OCI-LY1 (cell line): ENCODE measurements around the gene CPSF7.

ENCODE experiments used
- EZH2 ChIP-seq: fragments of 200-600 bp; sonication (generic), shearing (Covaris generic); IDR thresholded peaks from 2 replicates; pipeline ENCODE4 v1.8.0; 2017; ENCODE audit warnings: borderline replicate concordance, mixed run types, mild to moderate bottlenecking, antibody characterized with exemption, low read length, moderate library complexity, mixed read lengths
- TF ChIP-seq, protein P1 (sequence below): fragments of 200-600 bp; sonication (generic), shearing (Covaris generic); IDR thresholded peaks from 2 replicates; pipeline ENCODE4 v1.5.1; 2017; ENCODE audit warnings: mild to moderate bottlenecking, antibody characterized with exemption, low read length, moderate library complexity, mixed read lengths

DNA sequence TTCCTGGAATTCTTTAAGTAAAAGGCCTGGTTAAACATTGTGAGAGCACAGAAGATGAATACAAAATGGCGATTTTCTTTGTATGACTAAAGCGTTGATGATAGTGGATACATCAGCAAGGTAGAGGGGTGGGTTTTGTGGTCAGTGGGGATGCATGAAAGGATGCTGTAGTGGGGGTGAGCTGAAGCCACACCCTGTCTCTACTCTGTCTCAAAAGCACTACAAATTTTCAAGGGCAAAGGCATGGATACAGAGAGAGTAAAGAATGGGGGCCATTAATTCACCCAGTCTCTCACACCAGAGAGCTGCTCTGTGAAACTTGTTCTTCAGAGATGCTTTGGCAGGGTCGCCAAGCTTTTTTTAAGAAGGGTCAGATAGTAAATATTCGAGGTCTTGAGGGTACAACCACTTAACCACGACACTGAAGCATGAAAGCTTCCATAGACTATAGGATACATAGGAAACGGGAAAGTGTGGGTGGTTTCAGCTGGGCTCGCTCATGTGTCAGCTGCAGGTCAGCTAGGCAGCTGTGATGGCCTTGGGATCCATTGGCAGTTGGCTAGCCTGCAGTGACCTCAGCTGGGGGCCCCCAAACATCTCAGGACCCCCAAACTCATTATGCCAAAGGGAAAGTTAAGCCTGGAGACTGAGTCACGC, 59.3 kb downstream of the CPSF7 start:
- TF ChIP-seq, protein P1, sequence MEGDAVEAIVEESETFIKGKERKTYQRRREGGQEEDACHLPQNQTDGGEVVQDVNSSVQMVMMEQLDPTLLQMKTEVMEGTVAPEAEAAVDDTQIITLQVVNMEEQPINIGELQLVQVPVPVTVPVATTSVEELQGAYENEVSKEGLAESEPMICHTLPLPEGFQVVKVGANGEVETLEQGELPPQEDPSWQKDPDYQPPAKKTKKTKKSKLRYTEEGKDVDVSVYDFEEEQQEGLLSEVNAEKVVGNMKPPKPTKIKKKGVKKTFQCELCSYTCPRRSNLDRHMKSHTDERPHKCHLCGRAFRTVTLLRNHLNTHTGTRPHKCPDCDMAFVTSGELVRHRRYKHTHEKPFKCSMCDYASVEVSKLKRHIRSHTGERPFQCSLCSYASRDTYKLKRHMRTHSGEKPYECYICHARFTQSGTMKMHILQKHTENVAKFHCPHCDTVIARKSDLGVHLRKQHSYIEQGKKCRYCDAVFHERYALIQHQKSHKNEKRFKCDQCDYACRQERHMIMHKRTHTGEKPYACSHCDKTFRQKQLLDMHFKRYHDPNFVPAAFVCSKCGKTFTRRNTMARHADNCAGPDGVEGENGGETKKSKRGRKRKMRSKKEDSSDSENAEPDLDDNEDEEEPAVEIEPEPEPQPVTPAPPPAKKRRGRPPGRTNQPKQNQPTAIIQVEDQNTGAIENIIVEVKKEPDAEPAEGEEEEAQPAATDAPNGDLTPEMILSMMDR, result no peak
- TF ChIP-seq EZH2, result no peak
